Naive thymus-derived CD8-positive, alpha-beta T cell (primary cell): ENCODE measurements around the gene COMMD4. TPM values are rescaled to one million over a fixed set of nuclear protein-coding genes. Genes with fewer than 3 reads are reported as not detected.
"Not testable (repeated sequence)": the region's sequence is repeated elsewhere in the genome, so short reads cannot be mapped to it uniquely, and the experiment has no call there.

Source experiments
- ATAC-seq, 2 donors: fragments of 150-1000 bp; cut with Tn5 transposase in 1 of 2; sonication (Bioruptor Pico), chemical (Tn5 transposase) in 1 of 2; 1 replicate in 1 of 2; 2 replicates in 1 of 2; pipeline ENCODE4 v1.10.0; 2021; ENCODE audit warnings: mild to moderate bottlenecking in 2 of 2, moderate library complexity in 2 of 2
- POLR2A ChIA-PET: fragments of 350-600 bp; sonication (Branson Sonifier 250); formaldehyde crosslinking; loops from one replicate; lab custom pipeline; 2021; ENCODE audit warnings: antibody characterized with exemption; lab: Charles Lee
- DNase-seq, 10 donors: peaks; one replicate each; pipeline versions ENCODE4 v3.0.0 to v3.0.0-alpha.2; 2020 to 2022
- H3K27ac Mint-ChIP-seq, 10 donors: one replicate each; pipeline ENCODE4 v1.8.0; 2020 to 2022; ENCODE audit warnings: mild to moderate bottlenecking in 10 of 10, mixed read lengths in 10 of 10, moderate library complexity in 4 of 10, inconsistent platforms in 1 of 10
- H3K27me3 Mint-ChIP-seq, 5 donors: one replicate each; pipeline ENCODE4 v1.8.0; 2021 to 2022; ENCODE audit warnings: mixed read lengths in 5 of 5
- H3K36me3 Mint-ChIP-seq, 3 donors: one replicate each; pipeline ENCODE4 v1.8.0; 2020 to 2022; ENCODE audit warnings: mixed read lengths in 3 of 3, mild to moderate bottlenecking in 2 of 3, inconsistent platforms in 1 of 3
- H3K4me1 Mint-ChIP-seq, 4 donors: one replicate each; pipeline ENCODE4 v1.8.0; 2021 to 2022; ENCODE audit warnings: mixed read lengths in 4 of 4
- H3K4me3 Mint-ChIP-seq, 10 donors: one replicate each; pipeline ENCODE4 v1.8.0; 2020 to 2022; ENCODE audit warnings: mild to moderate bottlenecking in 10 of 10, mixed read lengths in 10 of 10, moderate library complexity in 6 of 10, inconsistent platforms in 1 of 10
- H3K9me3 Mint-ChIP-seq, 9 donors: one replicate each; pipeline ENCODE4 v1.8.0; 2020 to 2022; ENCODE audit warnings: mixed read lengths in 9 of 9, mild to moderate bottlenecking in 3 of 9, inconsistent platforms in 1 of 9, moderate library complexity in 1 of 9
- polyA plus RNA-seq, 3 donors: library from polyadenylated mRNA; unstranded; fragments of 300-500 nt; fragmentation: Illumina TruSeq; gene quantifications; one replicate each; pipeline ENCODE4 v1.2.3, GENCODE V29; 2021
- total RNA-seq, 8 experiments: library from RNA in 2 of 8; stranded (reverse) in 2 of 8; gene quantifications; one replicate each; pipeline ENCODE4 v1.2.3 and lab custom pipeline; 2021 to 2026

The COMMD4 gene
- total RNA-seq = 10 to 100 TPM; 22.0 to 24.0 TPM
- 10 to 100 TPM; 27.2 to 42.5 (median 40.8) TPM for polyA plus RNA-seq
- 10.0 to 28.1 (median 18.9) reads per million in 6 experiments for total RNA-seq (lab: John Stamatoyannopoulos, UW)

DNA sequence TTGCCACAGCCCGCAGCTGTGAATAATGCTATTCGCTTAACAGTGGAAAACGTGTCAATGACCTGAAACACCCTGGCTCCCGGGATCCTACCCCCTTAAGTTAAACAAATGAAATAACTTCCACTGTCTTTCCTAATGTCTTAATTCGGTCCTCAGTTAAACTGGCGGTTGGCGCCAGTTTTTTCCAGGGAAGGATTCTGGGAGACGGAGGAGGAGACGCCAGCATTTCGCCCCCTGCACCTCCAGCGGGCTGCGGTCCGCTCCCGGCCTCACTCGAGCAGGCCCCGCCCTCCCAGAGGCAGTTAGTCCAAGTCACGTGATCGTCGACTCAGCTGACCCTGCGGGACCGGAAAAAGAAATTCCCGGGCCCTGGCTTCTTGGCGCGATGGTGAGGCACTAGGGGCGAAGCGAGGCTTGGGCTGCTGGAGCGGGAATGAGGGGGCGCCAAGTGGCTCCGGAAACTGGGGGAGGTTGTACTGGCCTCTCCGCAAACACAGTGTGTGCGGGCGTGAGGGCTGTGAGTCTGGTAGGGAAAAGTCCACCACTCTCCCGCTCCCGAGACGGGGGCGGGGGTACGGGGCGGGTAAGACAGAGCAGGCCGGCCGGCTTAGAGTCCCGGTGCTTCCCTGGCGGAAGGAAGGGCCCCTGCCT lies at the start of gene COMMD4:
Gene COMMD4, plus strand, starts transcription at position 359 of the 651 bp plus-strand sequence. Its CDS starts 27 bp downstream, at position 386.
- Mint-ChIP-seq H3K27ac (peak within 1 kb of the TSS; percentile 68 to 93 (median 84)), H3K4me1 (peaks cover 14 to 28% (median 21%) of the 10 kb centered on the region in 4 donors), H3K36me3 (peaks cover 0 to 7% (median 3%) of the 10 kb centered on the region in 3 donors), H3K9me3 (no peaks in the 10 kb centered on the region), H3K4me3 (peak within 1 kb of the TSS; percentile 86 to 95 (median 89)), H3K27me3 (peaks cover 0 to 2% (median 0%) of the 10 kb centered on the region in 5 donors)
- POLR2A ChIA-PET = interaction anchor here (1.5 to 2.0 kb wide), 2 partner anchors 15 to 33 kb away, joined by 3 to 10 read pairs; partner anchors contain the start of gene MAN2C1
- ATAC-seq = peak; percentile 69 to 88
- peak; percentile 41 to 81 (median 56) for DNase-seq

DNA sequence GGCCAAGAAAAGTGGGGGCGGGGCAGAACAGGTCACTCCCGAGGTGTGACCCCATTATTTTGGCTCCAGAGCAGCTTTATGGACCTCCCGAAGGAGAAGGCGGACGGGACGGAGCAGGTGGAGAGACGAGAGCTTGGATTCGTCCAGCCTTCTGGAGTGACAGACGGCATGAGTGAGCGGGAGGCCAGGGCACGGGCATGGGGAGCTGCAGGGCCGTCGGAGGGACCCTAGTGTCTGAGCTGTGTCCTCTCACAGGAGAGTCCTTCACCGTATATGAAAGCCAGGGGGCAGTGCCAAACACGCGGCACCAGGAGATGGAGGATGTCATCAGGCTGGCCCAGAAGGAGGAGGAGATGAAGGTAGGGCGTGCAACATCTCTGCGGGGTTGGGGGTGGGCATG lies 42.2 kb upstream of the COMMD4 start:
- POLR2A ChIA-PET, H3K9me3 Mint-ChIP-seq, H3K4me3 Mint-ChIP-seq, ATAC-seq, H3K36me3 Mint-ChIP-seq, DNase-seq, H3K4me1 Mint-ChIP-seq, H3K27me3 Mint-ChIP-seq, H3K27ac Mint-ChIP-seq: not testable (repeated sequence)

DNA sequence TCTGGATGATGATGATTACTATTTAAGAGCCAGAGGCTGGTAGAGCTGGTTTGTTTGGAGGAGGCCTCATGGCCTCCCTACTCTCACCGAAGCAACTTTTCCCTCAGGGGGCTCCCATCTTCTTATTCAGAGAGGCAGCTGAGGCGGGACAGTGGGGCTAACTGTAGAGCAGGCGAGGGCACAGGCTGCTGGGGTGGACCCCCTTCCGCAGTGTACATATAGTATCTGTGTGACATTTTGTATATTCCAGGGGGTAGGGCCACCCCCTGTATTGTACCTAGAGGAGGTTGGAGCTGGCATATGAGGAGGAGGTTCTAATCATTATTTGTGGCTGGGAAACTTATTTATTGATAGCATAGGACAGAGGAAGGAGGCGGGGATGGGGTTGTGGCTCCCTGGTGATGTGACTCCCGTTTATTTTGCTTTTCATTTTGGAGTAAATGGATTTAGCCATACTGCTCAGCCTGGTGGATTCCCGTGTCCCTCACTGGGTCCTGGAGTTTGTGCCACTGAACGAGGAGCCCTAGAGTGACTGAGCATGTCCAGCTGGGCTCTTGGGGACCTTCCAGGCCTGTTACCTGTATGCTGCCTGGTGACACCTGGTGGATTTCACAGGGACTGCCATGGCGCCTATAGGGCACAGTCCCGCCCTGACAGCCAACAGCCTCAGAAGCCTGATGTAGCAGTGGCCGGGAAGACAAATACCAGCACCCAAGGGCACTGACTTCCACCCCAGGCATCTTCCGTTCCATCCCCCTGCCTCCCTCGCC lies 37.1 kb upstream of the COMMD4 start:
- H3K4me3 Mint-ChIP-seq, H3K4me1 Mint-ChIP-seq, POLR2A ChIA-PET, H3K9me3 Mint-ChIP-seq, DNase-seq, H3K27ac Mint-ChIP-seq, H3K36me3 Mint-ChIP-seq, H3K27me3 Mint-ChIP-seq: not testable (repeated sequence)
- peak; percentile 96 to 98 for ATAC-seq

DNA sequence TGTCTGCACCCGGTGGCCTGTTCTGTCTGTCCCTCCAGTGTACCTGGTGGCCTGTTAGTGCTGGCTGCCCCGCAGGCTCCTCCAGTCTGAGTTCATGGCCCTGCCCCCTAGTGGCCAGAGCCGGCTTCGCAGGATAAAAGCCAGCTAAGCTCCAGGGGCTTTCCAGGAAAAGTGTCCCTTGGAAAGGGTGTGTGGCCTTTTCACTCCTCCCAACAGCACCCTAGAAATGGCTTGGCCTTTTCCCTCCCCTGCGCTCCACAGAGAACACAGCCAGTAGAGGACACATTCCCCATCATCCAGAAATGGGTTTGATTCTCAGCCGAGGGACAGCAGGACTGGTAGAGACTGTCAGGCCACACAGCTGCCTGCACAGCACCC lies 36.6 kb upstream of the COMMD4 start:
- H3K4me1 Mint-ChIP-seq, H3K36me3 Mint-ChIP-seq, H3K9me3 Mint-ChIP-seq, POLR2A ChIA-PET, H3K27ac Mint-ChIP-seq, H3K4me3 Mint-ChIP-seq: not testable (repeated sequence)
- ATAC-seq = peak; percentile 93
- peaks cover 0 to 15% (median 5%) of the 10 kb centered on the region in 5 donors for H3K27me3 Mint-ChIP-seq
- DNase-seq = peak; percentile 20 to 70 (median 57)

DNA sequence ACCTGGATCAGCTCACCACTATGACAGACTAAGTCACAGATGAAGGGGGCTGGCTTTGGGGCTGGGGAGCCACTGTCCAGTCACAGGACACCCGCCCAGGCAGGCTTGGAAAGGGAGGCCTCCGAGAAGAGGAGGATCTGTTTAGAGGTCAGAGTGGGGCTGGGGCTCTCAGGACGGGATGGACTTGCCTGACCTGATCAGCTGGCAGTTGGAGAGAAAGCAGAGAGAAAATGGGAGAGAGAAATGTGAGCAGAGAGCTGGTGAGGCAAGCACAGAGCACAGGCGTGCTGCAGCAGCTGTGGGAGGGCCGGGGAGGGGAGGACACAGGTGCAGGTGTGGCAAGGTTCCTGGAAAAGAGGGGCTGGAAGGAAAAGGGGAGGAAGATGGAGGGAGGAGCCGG lies 35.8 kb upstream of the COMMD4 start:
- ATAC-seq, H3K4me1 Mint-ChIP-seq, H3K9me3 Mint-ChIP-seq, H3K4me3 Mint-ChIP-seq, DNase-seq, H3K36me3 Mint-ChIP-seq, H3K27ac Mint-ChIP-seq, POLR2A ChIA-PET: not testable (repeated sequence)
- H3K27me3 Mint-ChIP-seq = peaks cover 0 to 22% (median 8%) of the 10 kb centered on the region in 5 donors

DNA sequence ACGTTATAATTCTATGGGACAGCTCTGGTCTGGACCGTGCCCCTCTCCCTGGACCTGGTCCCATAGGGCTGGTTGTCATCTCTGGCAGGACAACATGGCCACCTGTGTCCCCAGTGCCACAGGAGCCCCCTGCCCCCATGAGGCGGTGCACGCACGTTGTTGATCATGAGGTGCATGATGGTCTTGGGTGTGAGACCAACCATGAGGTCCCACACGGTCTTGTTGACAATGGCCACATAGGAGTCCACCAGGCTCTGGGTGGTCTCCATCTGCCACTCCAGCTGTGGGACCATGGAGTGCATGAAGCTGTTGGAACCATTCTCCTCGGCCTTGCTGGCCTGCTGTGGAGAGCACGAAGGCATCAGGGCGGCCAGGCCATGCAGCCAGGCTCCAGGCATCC lies 33.5 kb upstream of the COMMD4 start:
- peaks cover 4 to 42% (median 25%) of the 10 kb centered on the region in 5 donors for H3K27me3 Mint-ChIP-seq
- DNase-seq = no peak

DNA sequence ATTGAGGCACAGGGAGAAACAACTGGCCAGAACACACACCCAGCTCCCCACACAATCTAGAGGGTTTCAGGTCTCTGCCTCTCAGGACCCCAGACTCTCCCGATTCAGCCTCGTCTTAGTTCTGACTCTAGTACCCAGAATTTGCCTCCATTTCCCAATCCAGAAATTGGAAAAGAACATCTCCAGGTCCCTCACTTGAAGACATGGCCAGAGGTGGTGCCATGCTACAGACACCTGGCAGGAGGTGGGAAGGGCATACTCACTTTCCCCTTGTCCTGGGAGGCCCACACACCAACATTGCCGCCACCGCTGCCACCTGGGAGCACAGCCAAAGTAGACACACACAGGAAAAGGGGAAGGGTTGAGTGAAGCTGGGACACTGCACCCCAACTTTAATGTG lies 33.1 kb upstream of the COMMD4 start:
- H3K4me3 Mint-ChIP-seq, ATAC-seq, DNase-seq, H3K36me3 Mint-ChIP-seq, H3K9me3 Mint-ChIP-seq, H3K27ac Mint-ChIP-seq, POLR2A ChIA-PET, H3K4me1 Mint-ChIP-seq: not testable (repeated sequence)
- H3K27me3 Mint-ChIP-seq = peaks cover 4 to 46% (median 27%) of the 10 kb centered on the region in 5 donors

More for the DNA sequence above, 33.5 kb upstream of the COMMD4 start:
- POLR2A ChIA-PET = no interaction called here
- Mint-ChIP-seq H3K4me1 (no peaks in the 10 kb centered on the region), H3K27ac (no peak overlapping the region), H3K36me3 (no peaks in the 10 kb centered on the region), H3K9me3 (no peaks in the 10 kb centered on the region), H3K4me3 (no peak overlapping the region)
- no peak for ATAC-seq

DNA sequence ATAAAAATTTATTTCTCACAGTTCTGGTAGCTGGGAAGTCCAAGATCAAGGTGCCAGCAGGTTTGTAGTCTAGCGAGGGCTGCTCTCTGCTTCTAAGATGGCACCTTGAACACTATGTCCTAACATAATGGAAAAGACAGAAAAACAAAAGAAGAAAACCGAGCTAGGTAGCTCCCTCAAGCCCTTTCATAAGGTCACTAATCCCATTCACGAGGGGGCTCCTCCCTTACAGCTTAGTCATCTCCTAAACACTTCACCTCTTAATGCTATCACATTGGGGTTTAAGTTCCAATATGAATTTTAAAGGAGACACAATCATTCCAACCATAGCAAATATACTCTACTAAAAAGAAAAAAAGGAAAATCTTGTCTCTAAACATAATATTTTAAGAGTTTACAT lies 29.7 kb upstream of the COMMD4 start:
- no peaks in the 10 kb centered on the region for H3K9me3 Mint-ChIP-seq
- H3K27ac Mint-ChIP-seq = no peak overlapping the region
- POLR2A ChIA-PET = no interaction called here
- H3K36me3 Mint-ChIP-seq = no peaks in the 10 kb centered on the region
- ATAC-seq = no peak
- H3K4me3 Mint-ChIP-seq = no peak overlapping the region
- H3K27me3 Mint-ChIP-seq = peaks cover 10 to 49% (median 34%) of the 10 kb centered on the region in 5 donors
- peaks cover 0 to 4% (median under 1%) of the 10 kb centered on the region in 4 donors for H3K4me1 Mint-ChIP-seq
- no peak for DNase-seq

DNA sequence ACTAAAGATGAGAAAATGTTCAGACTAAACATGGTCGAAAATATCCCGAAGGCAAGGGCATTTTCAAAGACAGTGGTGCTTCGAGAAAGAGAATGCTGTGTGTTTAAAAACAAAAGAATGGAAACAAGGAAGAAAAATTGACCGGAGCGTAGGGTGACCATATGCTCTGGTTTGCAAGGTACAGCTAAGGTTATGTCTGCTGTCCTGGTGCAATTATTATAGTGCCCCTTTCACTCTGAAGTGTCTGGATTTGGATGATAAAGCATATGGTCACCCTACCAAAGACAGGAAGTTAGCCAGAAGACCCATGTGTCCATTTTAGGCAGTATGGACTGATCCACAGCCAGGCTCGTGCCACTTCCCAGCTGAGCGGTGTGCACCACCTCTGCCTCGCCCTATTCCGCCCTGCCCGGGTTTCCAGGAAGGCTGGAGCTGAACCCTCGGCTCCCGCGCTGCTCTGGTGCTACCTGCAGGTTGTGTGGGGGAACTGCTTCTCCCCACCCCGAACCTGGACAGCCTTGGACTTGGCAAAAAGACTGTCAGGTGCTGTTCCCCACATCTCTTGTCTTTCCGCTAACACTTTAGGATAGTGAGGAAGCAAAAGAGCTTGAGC lies 28.0 kb upstream of the COMMD4 start:
- Mint-ChIP-seq H3K4me3 (no peak overlapping the region), H3K36me3 (no peaks in the 10 kb centered on the region), H3K27ac (no peak overlapping the region), H3K4me1 (peaks cover 0 to 6% (median 3%) of the 10 kb centered on the region in 4 donors), H3K9me3 (no peaks in the 10 kb centered on the region), H3K27me3 (peaks cover 10 to 49% (median 34%) of the 10 kb centered on the region in 5 donors)
- POLR2A ChIA-PET = no interaction called here
- peak in 1 of 10 donors; percentile 7 for DNase-seq
- peak in 1 of 2 donors; percentile 30 for ATAC-seq

DNA sequence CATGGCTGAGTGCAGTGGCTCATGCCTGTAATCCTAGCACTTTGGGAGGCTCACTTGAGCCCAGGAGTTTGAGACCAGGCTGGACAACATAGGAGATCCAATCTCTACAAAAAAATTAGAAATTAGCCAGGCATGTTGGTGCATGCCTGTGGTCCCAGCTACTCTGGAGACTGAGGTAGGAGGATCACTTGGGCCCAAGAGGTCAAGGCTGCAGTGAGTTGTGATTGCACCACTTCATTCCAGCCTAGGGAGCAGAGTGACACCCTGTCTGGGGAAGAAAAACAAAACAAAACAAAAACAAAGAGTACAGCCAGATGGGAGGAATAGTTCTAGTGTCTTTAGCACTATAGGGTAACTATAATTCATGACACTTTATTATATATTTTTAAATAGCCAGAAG lies 26.2 kb upstream of the COMMD4 start:
- no peak overlapping the region for H3K4me3 Mint-ChIP-seq
- peak overlapping the region in 1 of 10 donors; percentile 34 for H3K27ac Mint-ChIP-seq
- POLR2A ChIA-PET = no interaction called here
- H3K4me1 Mint-ChIP-seq = peaks cover 0 to 8% (median 4%) of the 10 kb centered on the region in 4 donors
- no peak for ATAC-seq
- no peak for DNase-seq
- no peaks in the 10 kb centered on the region for H3K36me3 Mint-ChIP-seq
- H3K27me3 Mint-ChIP-seq = peaks cover 9 to 38% (median 24%) of the 10 kb centered on the region in 5 donors
- no peaks in the 10 kb centered on the region for H3K9me3 Mint-ChIP-seq

DNA sequence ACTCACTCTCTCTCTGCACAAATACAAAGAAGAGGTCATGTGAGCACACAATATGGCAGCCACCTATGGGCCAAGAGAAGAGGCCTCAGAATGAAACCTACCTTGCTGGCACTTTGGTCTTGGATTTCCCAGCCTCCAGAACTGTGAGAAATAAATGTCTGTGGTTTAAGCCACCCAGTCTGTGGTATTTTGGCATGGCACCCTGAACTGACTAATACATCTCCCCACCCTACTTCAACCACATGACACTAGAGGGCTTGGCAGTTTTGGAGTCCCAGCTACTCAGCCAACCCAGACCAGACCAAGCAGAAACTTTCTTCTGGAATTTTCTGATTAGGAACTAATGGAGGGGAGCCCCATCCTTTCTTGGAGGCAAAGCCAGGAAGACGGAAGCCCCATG lies 23.3 kb upstream of the COMMD4 start:
- peaks cover 0 to 17% (median 9%) of the 10 kb centered on the region in 5 donors for H3K27me3 Mint-ChIP-seq
- DNase-seq, H3K4me3 Mint-ChIP-seq, POLR2A ChIA-PET, H3K36me3 Mint-ChIP-seq, H3K27ac Mint-ChIP-seq, ATAC-seq, H3K4me1 Mint-ChIP-seq, H3K9me3 Mint-ChIP-seq: not testable (repeated sequence)

DNA sequence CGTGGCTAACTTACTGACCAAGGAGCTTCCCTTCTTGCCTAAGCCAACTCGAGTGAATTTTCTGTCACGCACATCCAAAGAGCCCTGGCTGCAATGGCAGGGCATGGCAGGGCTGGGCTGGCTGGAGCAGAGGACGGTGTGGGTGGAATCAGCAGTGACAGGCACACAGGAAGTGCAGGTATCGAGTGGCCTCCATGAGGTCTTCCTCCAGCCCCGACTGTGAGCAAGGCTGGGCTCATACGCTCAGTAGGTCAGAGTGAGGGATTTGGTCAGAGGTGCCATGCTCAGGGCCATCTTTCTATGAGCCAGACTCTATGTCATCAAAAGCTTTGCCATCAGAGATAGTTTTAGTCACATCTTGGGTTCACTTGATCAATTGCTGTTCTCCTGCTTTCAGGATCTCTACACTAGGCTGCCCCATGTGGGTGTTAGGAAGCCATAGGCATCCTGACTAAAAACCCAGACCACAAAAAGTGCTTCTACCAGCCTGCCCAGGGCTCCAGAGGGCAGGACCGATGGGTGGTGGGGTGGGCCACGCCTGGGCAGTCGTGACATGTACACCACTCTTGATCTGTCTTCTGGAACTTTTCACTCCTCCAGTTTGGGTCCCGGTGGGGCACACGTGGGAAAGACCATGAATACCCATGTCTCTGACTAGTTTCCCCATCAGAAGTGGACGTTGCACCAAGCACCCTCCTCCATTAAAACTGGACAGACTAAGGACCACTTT lies 22.6 kb upstream of the COMMD4 start:
- Mint-ChIP-seq H3K4me3 (no peak overlapping the region), H3K9me3 (no peaks in the 10 kb centered on the region), H3K27me3 (peaks cover 0 to 13% (median 6%) of the 10 kb centered on the region in 5 donors), H3K36me3 (no peaks in the 10 kb centered on the region), H3K4me1 (peaks cover 0 to 8% (median under 1%) of the 10 kb centered on the region in 4 donors), H3K27ac (no peak overlapping the region)
- ATAC-seq = no peak
- DNase-seq = no peak
- POLR2A ChIA-PET = no interaction called here
